Muscle layer of duodenum (tissue), 2 donors: ENCODE results near the gene LTBP4.

Experiments used
- H3K27ac ChIP-seq: one replicate; pipeline ENCODE4 v1.7.0; 2013; ENCODE audit warnings: mild to moderate bottlenecking, low read length
- H3K27me3 ChIP-seq: one replicate; pipeline ENCODE4 v1.7.0; 2013; ENCODE audit warnings: low read depth, mild to moderate bottlenecking, control low read depth, low read length
- H3K36me3 ChIP-seq, 2 donors: one replicate each; pipeline ENCODE4 v1.7.0; 2013; ENCODE audit warnings: low read length in 2 of 2, control low read depth in 1 of 2, mild to moderate bottlenecking in 1 of 2; ENCODE audit not compliant: insufficient read depth in 2 of 2, control insufficient read depth in 1 of 2
- H3K4me1 ChIP-seq, 2 donors: one replicate each; pipeline ENCODE4 v1.7.0; 2013; ENCODE audit warnings: low read length in 2 of 2, mild to moderate bottlenecking in 2 of 2, control low read depth in 1 of 2, moderate library complexity in 1 of 2; ENCODE audit not compliant: insufficient read depth in 2 of 2, control insufficient read depth in 1 of 2
- H3K4me3 ChIP-seq, 2 donors: one replicate each; pipeline ENCODE4 v1.7.0; 2013; ENCODE audit warnings: low read length in 2 of 2, low read depth in 1 of 2, mild to moderate bottlenecking in 1 of 2
- H3K9me3 ChIP-seq, 2 donors: one replicate each; pipeline ENCODE4 v1.7.0; 2013; ENCODE audit warnings: low read length in 2 of 2, control low read depth in 1 of 2, mild to moderate bottlenecking in 1 of 2; ENCODE audit not compliant: control insufficient read depth in 1 of 2
- donor health status: healthy.

Gene LTBP4

GRCh38 chr19:40663695-40664692 lies 62.8 kb downstream of the LTBP4 start:
- peak overlapping the region; percentile 67 for H3K27ac ChIP-seq
- H3K4me1 ChIP-seq, result no peaks in the 10 kb centered on the region
- peak overlapping the region; percentile 59 to 76 for H3K4me3 ChIP-seq
- H3K9me3 ChIP-seq, result no peaks in the 10 kb centered on the region
- no peaks in the 10 kb centered on the region for H3K27me3 ChIP-seq
- H3K36me3 ChIP-seq, result peaks cover 3 to 20% of the 10 kb centered on the region in 2 donors

GRCh38 chr19:40666803-40667438 lies 65.8 kb downstream of the LTBP4 start:
- H3K27me3 ChIP-seq, result no peaks in the 10 kb centered on the region
- peaks cover 24 to 47% of the 10 kb centered on the region in 2 donors for H3K36me3 ChIP-seq
- H3K27ac ChIP-seq, result peak overlapping the region; percentile 16

GRCh38 chr19:40667602-40668001 lies 66.4 kb downstream of the LTBP4 start:
- Histone ChIP-seq H3K9me3 (no peaks in the 10 kb centered on the region), H3K27ac (no peak overlapping the region), H3K4me3 (no peak overlapping the region), H3K4me1 (no peaks in the 10 kb centered on the region), H3K36me3 (peaks cover 31 to 54% of the 10 kb centered on the region in 2 donors), H3K27me3 (no peaks in the 10 kb centered on the region)

More at GRCh38 chr19:40666803-40667438, 65.8 kb downstream of the LTBP4 start:
- Histone ChIP-seq H3K9me3 (no peaks in the 10 kb centered on the region), H3K4me1 (no peaks in the 10 kb centered on the region), H3K4me3 (no peak overlapping the region)

GRCh38 chr19:40668991-40669614 lies 67.9 kb downstream of the LTBP4 start:
- Histone ChIP-seq H3K9me3 (no peaks in the 10 kb centered on the region), H3K27ac (no peak overlapping the region), H3K36me3 (peaks cover 45 to 69% of the 10 kb centered on the region in 2 donors), H3K4me3 (no peak overlapping the region), H3K4me1 (no peaks in the 10 kb centered on the region), H3K27me3 (no peaks in the 10 kb centered on the region)

- H3K27me3 ChIP-seq, result no peaks in the 10 kb centered on the region
- H3K4me3 ChIP-seq, result no peak overlapping the region
- no peak overlapping the region for H3K27ac ChIP-seq
- no peaks in the 10 kb centered on the region for H3K9me3 ChIP-seq
- H3K36me3 ChIP-seq, result peaks cover 45 to 83% of the 10 kb centered on the region in 2 donors
- no peaks in the 10 kb centered on the region for H3K4me1 ChIP-seq
These were observed 70.2 kb downstream of the LTBP4 start for GRCh38 chr19:40671404-40671803.

- H3K27ac ChIP-seq, result no peak overlapping the region
- no peaks in the 10 kb centered on the region for H3K9me3 ChIP-seq
- no peaks in the 10 kb centered on the region for H3K4me1 ChIP-seq
- H3K4me3 ChIP-seq, result no peak overlapping the region
- peaks cover 45 to 87% of the 10 kb centered on the region in 2 donors for H3K36me3 ChIP-seq
- no peaks in the 10 kb centered on the region for H3K27me3 ChIP-seq
These were observed 70.9 kb downstream of the LTBP4 start for GRCh38 chr19:40672038-40672437.

GRCh38 chr19:40672573-40673299 lies 71.6 kb downstream of the LTBP4 start:
- Histone ChIP-seq H3K36me3 (peaks cover 47 to 87% of the 10 kb centered on the region in 2 donors), H3K4me1 (no peaks in the 10 kb centered on the region), H3K4me3 (no peak overlapping the region), H3K27ac (no peak overlapping the region), H3K27me3 (no peaks in the 10 kb centered on the region), H3K9me3 (no peaks in the 10 kb centered on the region)

GRCh38 chr19:40673397-40673796 lies 72.2 kb downstream of the LTBP4 start:
- H3K4me3 ChIP-seq, result no peak overlapping the region
- H3K27ac ChIP-seq, result no peak overlapping the region
- no peaks in the 10 kb centered on the region for H3K27me3 ChIP-seq
- no peaks in the 10 kb centered on the region for H3K9me3 ChIP-seq
- no peaks in the 10 kb centered on the region for H3K4me1 ChIP-seq
- H3K36me3 ChIP-seq, result peaks cover 54 to 89% of the 10 kb centered on the region in 2 donors

GRCh38 chr19:40674291-40674690 lies 73.1 kb downstream of the LTBP4 start:
- Histone ChIP-seq H3K36me3 (peaks cover 51 to 88% of the 10 kb centered on the region in 2 donors), H3K4me1 (no peaks in the 10 kb centered on the region), H3K27me3 (no peaks in the 10 kb centered on the region), H3K9me3 (no peaks in the 10 kb centered on the region), H3K4me3 (no peak overlapping the region), H3K27ac (no peak overlapping the region)

- Histone ChIP-seq H3K27ac (no peak overlapping the region), H3K27me3 (no peaks in the 10 kb centered on the region), H3K36me3 (peaks cover 31 to 82% of the 10 kb centered on the region in 2 donors), H3K4me1 (no peaks in the 10 kb centered on the region), H3K9me3 (no peaks in the 10 kb centered on the region), H3K4me3 (no peak overlapping the region)
These were observed 76.0 kb downstream of the LTBP4 start for GRCh38 chr19:40677156-40677555.
